ENCODE data around the gene EDEM3. TPM values are rescaled to one million over a fixed set of nuclear protein-coding genes. Genes with fewer than 3 reads are reported as not detected.

Gene EDEM3
- total and polyA plus RNA-seq, 4 donors = 30.8 to 64.9 (median 40.5) TPM

Other genes starting within 250 kb of the EDEM3 start
- 10 to 100 TPM; 19.6 to 35.0 TPM for gene NIBAN1, start 219.7 kb upstream of the EDEM3 start, total RNA-seq
- gene NIBAN1, start 219.7 kb upstream of the EDEM3 start, polyA plus RNA-seq (ENCODE audit: insufficient read length in 2 of 2) = 1 to 10 TPM; 4.1 to 6.2 TPM

Data from spinal cord (tissue), 4 donors.